ENCODE data around the gene CRMP1. TPM values are rescaled to one million over a fixed set of nuclear protein-coding genes. Genes with fewer than 3 reads are reported as not detected.

CRMP1 gene
- total and polyA plus RNA-seq, 2 donors (not counting 3 experiments of a cell fraction or from before 2014, with no cell fraction given) = 0.06 TPM; not detected in 1

- Histone ChIP-seq H3K4me1 (ENCODE audit: control insufficient read depth, extremely low read depth, insufficient read depth, low read length) (no peaks in the 10 kb centered on the region), H4K20me1 (replicated peaks; ENCODE audit: control insufficient read depth, extremely low read depth, insufficient read depth, low read length) (no peaks in the 10 kb centered on the region), H3K4me3 (replicated peaks in 1 of 3; ENCODE audit: insufficient read depth in 1 of 3, low read depth in 1 of 3, low read length in 3 of 3) (no peak overlapping the region), H3K27ac (ENCODE audit: insufficient read depth, low read depth, low read length) (no peak overlapping the region), H2AFZ (ENCODE audit: low read depth, low read length) (no peak overlapping the region), H3K4me2 (ENCODE audit: insufficient read depth, low read length) (no peak overlapping the region), H3K9me1 (replicated peaks; ENCODE audit: control insufficient read depth, extremely low read depth, insufficient read depth, low read length) (no peaks in the 10 kb centered on the region), H3K27me3 (ENCODE audit: control insufficient read depth in 2 of 2, insufficient read depth in 2 of 2, low read length in 2 of 2) (no peaks in the 10 kb centered on the region), H3K9ac (replicated peaks; ENCODE audit: extremely low read depth, insufficient read depth, low read length) (no peak overlapping the region), H3K36me3 (ENCODE audit: control insufficient read depth in 2 of 2, extremely low read depth in 1 of 2, insufficient read depth in 2 of 2, low read length in 2 of 2) (no peaks in the 10 kb centered on the region), H3K9me3 (replicated peaks; ENCODE audit: control insufficient read depth, insufficient read depth, low read length) (no peaks in the 10 kb centered on the region), H3K79me2 (ENCODE audit: control insufficient read depth, insufficient read depth, low read length) (no peaks in the 10 kb centered on the region)
- no peak for FAIRE-seq
- ChIA-PET POLR2A (no interaction called here), CTCF (no interaction called here)
- dilution Hi-C loops (cut with MboI; ENCODE audit: extremely low pct_ligation_motif_present, low sequenced_read_pairs) = no loop called here
- TF ChIP-seq GATA2 (IDR thresholded peaks at IDR 0.05; ENCODE audit: insufficient read depth, insufficient read length, low read depth, low read length) = no peak
- TF ChIP-seq MYC (IDR thresholded peaks at IDR 0.05; ENCODE audit: low read depth, low read length) = no peak
- no peak for TF ChIP-seq POLR2A (IDR thresholded peaks at IDR 0.05; ENCODE audit: low read depth, low read length)
- BruUV-seq (replicated peaks) = no TSS peak
- DNase-seq (ENCODE audit: low read depth, low spot score) = no peak
- intact Hi-C loops (cut with micrococcal nuclease) = no loop called here
Measured at GRCh38 chr4:5928844-5929420, 36.0 kb upstream of the CRMP1 start.

- DNase-seq (ENCODE audit: low read depth, low spot score) = no peak
- ChIA-PET POLR2A (no interaction called here), CTCF (no interaction called here)
- Histone ChIP-seq H3K36me3 (ENCODE audit: control insufficient read depth in 2 of 2, extremely low read depth in 1 of 2, insufficient read depth in 2 of 2, low read length in 2 of 2) (no peaks in the 10 kb centered on the region), H3K4me2 (ENCODE audit: insufficient read depth, low read length) (no peak overlapping the region), H2AFZ (ENCODE audit: low read depth, low read length) (no peak overlapping the region), H3K4me1 (ENCODE audit: control insufficient read depth, extremely low read depth, insufficient read depth, low read length) (no peaks in the 10 kb centered on the region), H3K27ac (ENCODE audit: insufficient read depth, low read depth, low read length) (no peak overlapping the region), H3K9me3 (replicated peaks; ENCODE audit: control insufficient read depth, insufficient read depth, low read length) (no peaks in the 10 kb centered on the region), H3K4me3 (replicated peaks in 1 of 3; ENCODE audit: insufficient read depth in 1 of 3, low read depth in 1 of 3, low read length in 3 of 3) (no peak overlapping the region), H3K79me2 (ENCODE audit: control insufficient read depth, insufficient read depth, low read length) (no peaks in the 10 kb centered on the region), H3K27me3 (ENCODE audit: control insufficient read depth in 2 of 2, insufficient read depth in 2 of 2, low read length in 2 of 2) (no peaks in the 10 kb centered on the region), H3K9me1 (replicated peaks; ENCODE audit: control insufficient read depth, extremely low read depth, insufficient read depth, low read length) (no peaks in the 10 kb centered on the region), H3K9ac (replicated peaks; ENCODE audit: extremely low read depth, insufficient read depth, low read length) (no peak overlapping the region), H4K20me1 (replicated peaks; ENCODE audit: control insufficient read depth, extremely low read depth, insufficient read depth, low read length) (no peaks in the 10 kb centered on the region)
- no TSS peak for BruUV-seq (replicated peaks)
- dilution Hi-C loops (cut with MboI; ENCODE audit: extremely low pct_ligation_motif_present, low sequenced_read_pairs) = no loop called here
- no peak for FAIRE-seq
- TF ChIP-seq MYC (IDR thresholded peaks at IDR 0.05; ENCODE audit: low read depth, low read length) = no peak
- no peak for TF ChIP-seq FOS (IDR thresholded peaks at IDR 0.05; ENCODE audit: borderline replicate concordance, insufficient read depth, low read length)
- no peak for TF ChIP-seq POLR2A (IDR thresholded peaks at IDR 0.05; ENCODE audit: low read depth, low read length)
- no peak for TF ChIP-seq MAX (IDR thresholded peaks at IDR 0.05; ENCODE audit: insufficient read depth, insufficient read length)
- TF ChIP-seq EZH2 (IDR thresholded peaks at IDR 0.05; ENCODE audit: borderline replicate concordance, low read depth, low read length, severe bottlenecking) = no peak
- no peak for TF ChIP-seq POLR2AphosphoS5 (IDR thresholded peaks at IDR 0.05; ENCODE audit: insufficient read depth, low read depth, low read length)
- no peak for TF ChIP-seq CTCF (IDR thresholded peaks at IDR 0.05; ENCODE audit: extremely low read depth in 1 of 2, insufficient read depth in 1 of 2, low read depth in 1 of 2, low read length in 2 of 2)
- TF ChIP-seq GATA2 (IDR thresholded peaks at IDR 0.05; ENCODE audit: insufficient read depth, insufficient read length, low read depth, low read length) = no peak
- TF ChIP-seq JUN (IDR thresholded peaks at IDR 0.05; ENCODE audit: borderline replicate concordance, insufficient read depth, insufficient read length, low read depth) = no peak
- intact Hi-C loops (cut with micrococcal nuclease) = no loop called here
Measured at GRCh38 chr4:5928274-5928673, 35.4 kb upstream of the CRMP1 start.
